Glomerular endothelial cell (primary cell): ENCODE results near the gene HCST. TPM values are rescaled to one million over a fixed set of nuclear protein-coding genes. Genes with fewer than 3 reads are reported as not detected.
A peak's percentile ranks its signal among the peaks of the same experiment; 100 is the strongest.
"Not testable (repeated sequence)": the region's sequence is repeated elsewhere in the genome, so short reads cannot be mapped to it uniquely, and the experiment has no call there.

Experiments
- DNase-seq: peaks from one replicate; pipeline ENCODE4 v3.0.0-alpha.2; 2011; ENCODE audit warnings: low read depth, low spot score; ENCODE audit errors: extremely low read depth
- total RNA-seq: library from RNA; depleted of rRNA; stranded (reverse); fragments of >200 nt; gene quantifications from 2 replicates; pipeline ENCODE4 v1.2.3, GENCODE V29; 2015

The HCST gene
- total RNA-seq, 1 donor from 2014 or later = not detected

GRCh38 chr19:35879068-35879467 is 23.3 kb upstream of the HCST start:
- DNase-seq = no peak

- DNase-seq = no peak
Observed at GRCh38 chr19:35879770-35880317, 22.5 kb upstream of the HCST start.

GRCh38 chr19:35882114-35882832 is 20.1 kb upstream of the HCST start:
- peak; percentile 51 for DNase-seq

GRCh38 chr19:35883882-35884281 is 18.4 kb upstream of the HCST start:
- no peak for DNase-seq

- no peak for DNase-seq
Observed at GRCh38 chr19:35885225-35885738, 17.0 kb upstream of the HCST start.

- DNase-seq = no peak
Observed at GRCh38 chr19:35885904-35886303, 16.4 kb upstream of the HCST start.

GRCh38 chr19:35887197-35887596 is 15.1 kb upstream of the HCST start:
- DNase-seq = no peak

- DNase-seq = no peak
Observed at GRCh38 chr19:35888398-35888797, 13.9 kb upstream of the HCST start.

- no peak for DNase-seq
Observed at GRCh38 chr19:35889370-35890112, 12.8 kb upstream of the HCST start.

GRCh38 chr19:35890113-35890650 is 12.1 kb upstream of the HCST start:
- DNase-seq = no peak

GRCh38 chr19:35891819-35892218 is 10.5 kb upstream of the HCST start:
- DNase-seq = not testable (repeated sequence)

- DNase-seq = no peak
Observed at GRCh38 chr19:35894342-35894741, 8.0 kb upstream of the HCST start.

- DNase-seq = no peak
Observed at GRCh38 chr19:35895911-35896642, 6.3 kb upstream of the HCST start.

- no peak for DNase-seq
Observed at GRCh38 chr19:35896643-35897040, 5.7 kb upstream of the HCST start.

- no peak for DNase-seq
Observed at GRCh38 chr19:35897706-35898451, 4.5 kb upstream of the HCST start.

GRCh38 chr19:35898499-35898809 is 3.9 kb upstream of the HCST start:
- no peak for DNase-seq

GRCh38 chr19:35899547-35900214 is 2.6 kb upstream of the HCST start:
- DNase-seq = no peak

- DNase-seq = no peak
Observed at GRCh38 chr19:35901055-35901644, 1.2 kb upstream of the HCST start.

- DNase-seq = no peak
Observed at GRCh38 chr19:35902870-35903475, 644 bp downstream of the HCST start.
